ENCODE results near the gene DELE1.
A peak's percentile ranks its signal among the peaks of the same experiment; 100 is the strongest.

- TF ChIP-seq CTCF (IDR thresholded peaks at IDR 0.05) (peak in 1 of 6 experiments; percentile 11), POLR2A (IDR thresholded peaks at IDR 0.05) (no peak)
Measured at GRCh38 chr5:141940695-141941271, 17.1 kb downstream of the DELE1 start.
